GM18867 (cell line): ENCODE measurements around the gene MAP3K19.
"Not testable (repeated sequence)": the region's sequence is repeated elsewhere in the genome, so short reads cannot be mapped to it uniquely, and the experiment has no call there.

Experiments used
- ATAC-seq: cut with Tn5 transposase; IDR thresholded peaks from one replicate; pipeline ENCODE4 v1.9.1; 2021; ENCODE audit warnings: mild to moderate bottlenecking, moderate library complexity; ENCODE audit not compliant: unreplicated experiment

The MAP3K19 gene

GRCh38 chr2:135047300-135047699 lies at the start of gene MAP3K19:
Gene MAP3K19, minus strand, starts transcription at chr2:135047447. Its CDS starts 22,800 bp downstream, at chr2:135024647.
- no peak for ATAC-seq

- no peak for ATAC-seq
Measured at GRCh38 chr2:135096665-135097446, 49.6 kb upstream of the MAP3K19 start.

- no peak for ATAC-seq
Measured at GRCh38 chr2:135095591-135095990, 48.3 kb upstream of the MAP3K19 start.

GRCh38 chr2:135094508-135094907 lies 47.3 kb upstream of the MAP3K19 start:
- no peak for ATAC-seq

- no peak for ATAC-seq
Measured at GRCh38 chr2:135093670-135094330, 46.6 kb upstream of the MAP3K19 start.

GRCh38 chr2:135093193-135093592 lies 45.9 kb upstream of the MAP3K19 start:
- ATAC-seq, result no peak

GRCh38 chr2:135091681-135092080 lies 44.4 kb upstream of the MAP3K19 start:
- ATAC-seq, result no peak

- not testable (repeated sequence) for ATAC-seq
Measured at GRCh38 chr2:135089597-135089996, 42.4 kb upstream of the MAP3K19 start.

GRCh38 chr2:135086222-135086621 lies 39.0 kb upstream of the MAP3K19 start:
- no peak for ATAC-seq

- ATAC-seq, result no peak
Measured at GRCh38 chr2:135078417-135078816, 31.2 kb upstream of the MAP3K19 start.

- ATAC-seq, result no peak
Measured at GRCh38 chr2:135076556-135076955, 29.3 kb upstream of the MAP3K19 start.

- ATAC-seq, result no peak
Measured at GRCh38 chr2:135074216-135074615, 27.0 kb upstream of the MAP3K19 start.

GRCh38 chr2:135072125-135072997 lies 25.1 kb upstream of the MAP3K19 start:
- no peak for ATAC-seq

GRCh38 chr2:135066710-135067109 lies 19.5 kb upstream of the MAP3K19 start:
- ATAC-seq, result no peak

- ATAC-seq, result no peak
Measured at GRCh38 chr2:135064149-135064548, 16.9 kb upstream of the MAP3K19 start.

GRCh38 chr2:135063210-135063609 lies 16.0 kb upstream of the MAP3K19 start:
- no peak for ATAC-seq

- ATAC-seq, result no peak
Measured at GRCh38 chr2:135059577-135059976, 12.3 kb upstream of the MAP3K19 start.

GRCh38 chr2:135056790-135057189 lies 9.5 kb upstream of the MAP3K19 start:
- ATAC-seq, result no peak

- no peak for ATAC-seq
Measured at GRCh38 chr2:135055182-135055786, 8.0 kb upstream of the MAP3K19 start.

- peak; percentile 45 for ATAC-seq
Measured at GRCh38 chr2:135052997-135053474, 5.8 kb upstream of the MAP3K19 start.
